H1 (cell line): Measurements from ENCODE around the gene CBY1. TPM values are rescaled to one million over a fixed set of nuclear protein-coding genes. Genes with fewer than 3 reads are reported as not detected.

Experiments used
- FOSL1 ChIP-seq: IDR thresholded peaks from 2 replicates; pipeline ENCODE4 v1.6.1; 2011; ENCODE audit warnings: mild to moderate bottlenecking, low read depth, low read length, moderate library complexity; ENCODE audit not compliant: insufficient read depth
- polyA plus RNA-seq, 7 experiments: library from polyadenylated mRNA; depleted of rRNA in 3 of 7; stranded (reverse) in 5 of 7; unstranded in 2 of 7; fragments of >200 nt in 5 of 7; fragments of 200-250 nt in 2 of 7; gene quantifications; 1 replicate in 5 of 7; 2 replicates in 1 of 7; 4 replicates in 1 of 7; pipeline versions ENCODE4 v1.2.1 to v1.2.3, GENCODE V29; 2011 to 2013; ENCODE audit warnings: missing spikeins in 2 of 7, mixed read lengths in 2 of 7
- total RNA-seq: library from RNA; stranded (reverse); fragmentation: NEBNext Ultra II Directional; extraction: Animal tissue kit (Norgen Biotek cat#: 25700); gene quantifications from 2 replicates; pipeline ENCODE4 v1.2.1, GENCODE V29; 2021
- TF ChIP-seq, protein P1 (sequence below): fragments of 300-600 bp; sonication (generic); IDR thresholded peaks from 2 replicates; pipeline ENCODE4 v1.7.1; 2012; ENCODE audit warnings: low read length, moderate library complexity, mild to moderate bottlenecking, inconsistent platforms; ENCODE audit not compliant: insufficient replicate concordance

CBY1 gene
- total and polyA plus RNA-seq, 2 of the 8 experiments (the other 6 are each of a cell fraction or from before 2014, with no cell fraction given), result 23.2 to 30.2 TPM

DNA sequence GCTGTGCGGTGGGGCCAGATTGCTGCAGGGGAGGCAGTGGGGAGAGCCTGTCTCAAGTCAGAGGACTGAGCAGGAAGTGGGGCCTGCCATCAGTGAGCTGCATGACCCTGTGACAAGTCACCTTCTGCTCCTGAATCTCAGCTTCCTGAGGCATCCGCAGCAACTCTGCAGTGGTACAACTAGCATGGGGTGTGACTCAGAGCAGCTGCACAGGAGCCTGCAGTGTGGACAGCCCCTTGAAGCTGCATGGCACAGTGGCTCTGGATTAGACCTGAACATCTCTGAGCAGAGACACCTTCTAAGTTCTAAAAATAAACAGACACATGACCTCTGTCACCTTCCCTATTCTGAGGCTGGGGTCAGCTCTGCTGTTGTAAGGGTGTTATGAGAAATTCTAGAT is 18.2 kb upstream of the CBY1 start (continued):
- TF ChIP-seq, protein P1, sequence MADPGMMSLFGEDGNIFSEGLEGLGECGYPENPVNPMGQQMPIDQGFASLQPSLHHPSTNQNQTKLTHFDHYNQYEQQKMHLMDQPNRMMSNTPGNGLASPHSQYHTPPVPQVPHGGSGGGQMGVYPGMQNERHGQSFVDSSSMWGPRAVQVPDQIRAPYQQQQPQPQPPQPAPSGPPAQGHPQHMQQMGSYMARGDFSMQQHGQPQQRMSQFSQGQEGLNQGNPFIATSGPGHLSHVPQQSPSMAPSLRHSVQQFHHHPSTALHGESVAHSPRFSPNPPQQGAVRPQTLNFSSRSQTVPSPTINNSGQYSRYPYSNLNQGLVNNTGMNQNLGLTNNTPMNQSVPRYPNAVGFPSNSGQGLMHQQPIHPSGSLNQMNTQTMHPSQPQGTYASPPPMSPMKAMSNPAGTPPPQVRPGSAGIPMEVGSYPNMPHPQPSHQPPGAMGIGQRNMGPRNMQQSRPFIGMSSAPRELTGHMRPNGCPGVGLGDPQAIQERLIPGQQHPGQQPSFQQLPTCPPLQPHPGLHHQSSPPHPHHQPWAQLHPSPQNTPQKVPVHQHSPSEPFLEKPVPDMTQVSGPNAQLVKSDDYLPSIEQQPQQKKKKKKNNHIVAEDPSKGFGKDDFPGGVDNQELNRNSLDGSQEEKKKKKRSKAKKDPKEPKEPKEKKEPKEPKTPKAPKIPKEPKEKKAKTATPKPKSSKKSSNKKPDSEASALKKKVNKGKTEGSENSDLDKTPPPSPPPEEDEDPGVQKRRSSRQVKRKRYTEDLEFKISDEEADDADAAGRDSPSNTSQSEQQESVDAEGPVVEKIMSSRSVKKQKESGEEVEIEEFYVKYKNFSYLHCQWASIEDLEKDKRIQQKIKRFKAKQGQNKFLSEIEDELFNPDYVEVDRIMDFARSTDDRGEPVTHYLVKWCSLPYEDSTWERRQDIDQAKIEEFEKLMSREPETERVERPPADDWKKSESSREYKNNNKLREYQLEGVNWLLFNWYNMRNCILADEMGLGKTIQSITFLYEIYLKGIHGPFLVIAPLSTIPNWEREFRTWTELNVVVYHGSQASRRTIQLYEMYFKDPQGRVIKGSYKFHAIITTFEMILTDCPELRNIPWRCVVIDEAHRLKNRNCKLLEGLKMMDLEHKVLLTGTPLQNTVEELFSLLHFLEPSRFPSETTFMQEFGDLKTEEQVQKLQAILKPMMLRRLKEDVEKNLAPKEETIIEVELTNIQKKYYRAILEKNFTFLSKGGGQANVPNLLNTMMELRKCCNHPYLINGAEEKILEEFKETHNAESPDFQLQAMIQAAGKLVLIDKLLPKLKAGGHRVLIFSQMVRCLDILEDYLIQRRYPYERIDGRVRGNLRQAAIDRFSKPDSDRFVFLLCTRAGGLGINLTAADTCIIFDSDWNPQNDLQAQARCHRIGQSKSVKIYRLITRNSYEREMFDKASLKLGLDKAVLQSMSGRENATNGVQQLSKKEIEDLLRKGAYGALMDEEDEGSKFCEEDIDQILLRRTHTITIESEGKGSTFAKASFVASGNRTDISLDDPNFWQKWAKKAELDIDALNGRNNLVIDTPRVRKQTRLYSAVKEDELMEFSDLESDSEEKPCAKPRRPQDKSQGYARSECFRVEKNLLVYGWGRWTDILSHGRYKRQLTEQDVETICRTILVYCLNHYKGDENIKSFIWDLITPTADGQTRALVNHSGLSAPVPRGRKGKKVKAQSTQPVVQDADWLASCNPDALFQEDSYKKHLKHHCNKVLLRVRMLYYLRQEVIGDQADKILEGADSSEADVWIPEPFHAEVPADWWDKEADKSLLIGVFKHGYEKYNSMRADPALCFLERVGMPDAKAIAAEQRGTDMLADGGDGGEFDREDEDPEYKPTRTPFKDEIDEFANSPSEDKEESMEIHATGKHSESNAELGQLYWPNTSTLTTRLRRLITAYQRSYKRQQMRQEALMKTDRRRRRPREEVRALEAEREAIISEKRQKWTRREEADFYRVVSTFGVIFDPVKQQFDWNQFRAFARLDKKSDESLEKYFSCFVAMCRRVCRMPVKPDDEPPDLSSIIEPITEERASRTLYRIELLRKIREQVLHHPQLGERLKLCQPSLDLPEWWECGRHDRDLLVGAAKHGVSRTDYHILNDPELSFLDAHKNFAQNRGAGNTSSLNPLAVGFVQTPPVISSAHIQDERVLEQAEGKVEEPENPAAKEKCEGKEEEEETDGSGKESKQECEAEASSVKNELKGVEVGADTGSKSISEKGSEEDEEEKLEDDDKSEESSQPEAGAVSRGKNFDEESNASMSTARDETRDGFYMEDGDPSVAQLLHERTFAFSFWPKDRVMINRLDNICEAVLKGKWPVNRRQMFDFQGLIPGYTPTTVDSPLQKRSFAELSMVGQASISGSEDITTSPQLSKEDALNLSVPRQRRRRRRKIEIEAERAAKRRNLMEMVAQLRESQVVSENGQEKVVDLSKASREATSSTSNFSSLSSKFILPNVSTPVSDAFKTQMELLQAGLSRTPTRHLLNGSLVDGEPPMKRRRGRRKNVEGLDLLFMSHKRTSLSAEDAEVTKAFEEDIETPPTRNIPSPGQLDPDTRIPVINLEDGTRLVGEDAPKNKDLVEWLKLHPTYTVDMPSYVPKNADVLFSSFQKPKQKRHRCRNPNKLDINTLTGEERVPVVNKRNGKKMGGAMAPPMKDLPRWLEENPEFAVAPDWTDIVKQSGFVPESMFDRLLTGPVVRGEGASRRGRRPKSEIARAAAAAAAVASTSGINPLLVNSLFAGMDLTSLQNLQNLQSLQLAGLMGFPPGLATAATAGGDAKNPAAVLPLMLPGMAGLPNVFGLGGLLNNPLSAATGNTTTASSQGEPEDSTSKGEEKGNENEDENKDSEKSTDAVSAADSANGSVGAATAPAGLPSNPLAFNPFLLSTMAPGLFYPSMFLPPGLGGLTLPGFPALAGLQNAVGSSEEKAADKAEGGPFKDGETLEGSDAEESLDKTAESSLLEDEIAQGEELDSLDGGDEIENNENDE, result no peak
- no peak for TF ChIP-seq FOSL1
- TF ChIP-seq, all 59 proteins: peak for 0
